Liver (tissue), 3 donors: ENCODE results near the gene PRPF40B.

Experiments
- JUND ChIP-seq, 2 donors: IDR thresholded peaks; 2 replicates each; pipeline ENCODE4 v1.6.1; 2016; ENCODE audit warnings: antibody characterized with exemption in 2 of 2
- RAD21 ChIP-seq, 2 donors: IDR thresholded peaks; 2 replicates each; pipeline ENCODE4 v1.6.1; 2016; ENCODE audit warnings: antibody characterized with exemption in 2 of 2, mild to moderate bottlenecking in 2 of 2
- TAF1 ChIP-seq: conservative IDR thresholded peaks from 2 replicates; pipeline ENCODE4 v1.6.1; 2016; ENCODE audit warnings: antibody characterized with exemption, mild to moderate bottlenecking
- TF ChIP-seq, protein P1 (sequence below): fragments of 150-350 bp; IDR thresholded peaks from 2 replicates; pipeline ENCODE4 v1.5.1; 2017; ENCODE audit warnings: improper control_type of control experiment, low read depth, low read length; ENCODE audit not compliant: missing input control
- TF ChIP-seq, protein P2 (sequence below): IDR thresholded peaks from 2 replicates; pipeline ENCODE4 v1.6.1; 2016; ENCODE audit warnings: antibody characterized with exemption
- donor health status: healthy.
- donor health status: healthy.

DNA sequence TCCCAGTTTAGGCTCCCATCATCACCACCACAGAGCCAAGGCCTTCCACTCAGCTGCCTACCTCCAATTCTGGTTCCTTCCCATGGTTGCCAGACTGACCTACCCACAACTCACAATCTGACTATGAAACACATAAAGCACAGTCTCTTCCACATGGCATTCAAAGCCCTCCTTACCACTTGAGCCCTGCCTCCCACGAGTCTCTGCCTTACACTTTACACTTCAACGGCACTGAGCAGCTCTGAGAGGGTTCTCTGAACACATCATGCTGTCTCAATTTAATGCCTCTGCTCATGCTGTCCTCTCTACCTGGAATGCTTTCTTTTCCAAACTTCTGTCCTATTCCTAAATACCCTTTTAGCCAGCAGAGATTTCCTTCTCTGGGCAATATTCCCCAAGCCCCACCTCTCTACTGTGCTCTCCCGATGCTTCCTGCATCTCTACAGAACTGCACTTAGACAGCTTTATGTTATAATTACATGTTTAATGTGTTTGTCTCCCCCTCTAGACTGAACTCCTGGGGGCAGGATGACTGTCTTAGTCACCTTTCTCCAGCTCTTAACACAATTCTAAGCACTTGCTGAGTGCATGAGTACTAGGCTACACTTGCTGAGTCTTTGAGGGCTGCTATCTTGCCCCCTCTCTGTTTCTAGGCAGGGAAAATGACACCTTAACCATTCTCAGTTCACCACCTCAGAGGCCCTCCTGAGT, 60.4 kb downstream of the PRPF40B start:
- TF ChIP-seq, protein P1, sequence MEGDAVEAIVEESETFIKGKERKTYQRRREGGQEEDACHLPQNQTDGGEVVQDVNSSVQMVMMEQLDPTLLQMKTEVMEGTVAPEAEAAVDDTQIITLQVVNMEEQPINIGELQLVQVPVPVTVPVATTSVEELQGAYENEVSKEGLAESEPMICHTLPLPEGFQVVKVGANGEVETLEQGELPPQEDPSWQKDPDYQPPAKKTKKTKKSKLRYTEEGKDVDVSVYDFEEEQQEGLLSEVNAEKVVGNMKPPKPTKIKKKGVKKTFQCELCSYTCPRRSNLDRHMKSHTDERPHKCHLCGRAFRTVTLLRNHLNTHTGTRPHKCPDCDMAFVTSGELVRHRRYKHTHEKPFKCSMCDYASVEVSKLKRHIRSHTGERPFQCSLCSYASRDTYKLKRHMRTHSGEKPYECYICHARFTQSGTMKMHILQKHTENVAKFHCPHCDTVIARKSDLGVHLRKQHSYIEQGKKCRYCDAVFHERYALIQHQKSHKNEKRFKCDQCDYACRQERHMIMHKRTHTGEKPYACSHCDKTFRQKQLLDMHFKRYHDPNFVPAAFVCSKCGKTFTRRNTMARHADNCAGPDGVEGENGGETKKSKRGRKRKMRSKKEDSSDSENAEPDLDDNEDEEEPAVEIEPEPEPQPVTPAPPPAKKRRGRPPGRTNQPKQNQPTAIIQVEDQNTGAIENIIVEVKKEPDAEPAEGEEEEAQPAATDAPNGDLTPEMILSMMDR: no peak
- TF ChIP-seq TAF1 (no peak), RAD21 (IDR thresholded peaks at IDR 0.05) (no peak), JUND (IDR thresholded peaks at IDR 0.05) (no peak)
- TF ChIP-seq, protein P2, sequence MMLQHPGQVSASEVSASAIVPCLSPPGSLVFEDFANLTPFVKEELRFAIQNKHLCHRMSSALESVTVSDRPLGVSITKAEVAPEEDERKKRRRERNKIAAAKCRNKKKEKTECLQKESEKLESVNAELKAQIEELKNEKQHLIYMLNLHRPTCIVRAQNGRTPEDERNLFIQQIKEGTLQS: no peak
